HK-2 (cell line): ENCODE results near the gene ASB18.

ENCODE experiments used
- DNase-seq: peaks from one replicate; pipeline ENCODE4 v3.0.0-alpha.2; 2018; ENCODE audit not compliant: unreplicated experiment

ASB18 gene

DNA sequence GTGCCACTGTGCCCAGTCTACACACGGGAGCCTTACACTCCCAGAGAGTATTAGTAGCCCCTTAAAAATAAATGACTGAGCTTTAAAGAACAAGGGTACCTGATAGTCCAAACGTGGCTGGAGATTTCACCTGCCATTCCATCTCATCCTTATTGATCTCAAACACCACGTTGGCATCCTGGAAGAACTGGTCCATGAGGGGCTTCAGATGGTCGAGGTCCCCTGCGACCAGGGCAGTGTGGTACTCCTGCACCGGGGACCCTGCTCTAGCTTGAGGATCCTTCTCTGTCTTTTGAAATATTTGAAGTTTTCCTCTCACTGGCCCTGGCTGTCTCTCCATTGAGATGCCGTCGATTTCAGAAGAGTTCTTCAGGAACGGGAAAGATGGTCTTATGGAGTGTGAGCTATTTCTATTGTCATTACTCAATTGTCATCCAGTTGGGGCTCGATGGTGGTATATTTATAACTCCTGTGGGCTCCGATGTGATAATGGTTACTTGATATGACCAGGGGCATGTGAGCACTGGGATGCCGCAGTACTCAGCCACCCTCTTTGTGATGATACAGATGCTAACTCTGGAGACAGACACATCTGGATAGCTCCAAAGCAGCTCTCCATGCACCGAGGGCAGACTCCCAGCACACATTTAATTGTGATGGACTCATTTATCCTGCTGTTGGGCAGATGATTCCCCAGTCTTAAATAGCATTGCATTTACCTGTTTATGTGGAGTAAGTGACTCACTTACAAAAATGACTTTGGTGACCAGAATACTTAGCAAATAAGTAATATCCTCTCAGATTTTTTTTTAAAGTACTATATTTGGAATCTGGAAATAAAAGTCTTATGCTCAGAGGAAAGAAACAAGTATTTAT is 22.8 kb downstream of the ASB18 start:
- DNase-seq = no peak

DNA sequence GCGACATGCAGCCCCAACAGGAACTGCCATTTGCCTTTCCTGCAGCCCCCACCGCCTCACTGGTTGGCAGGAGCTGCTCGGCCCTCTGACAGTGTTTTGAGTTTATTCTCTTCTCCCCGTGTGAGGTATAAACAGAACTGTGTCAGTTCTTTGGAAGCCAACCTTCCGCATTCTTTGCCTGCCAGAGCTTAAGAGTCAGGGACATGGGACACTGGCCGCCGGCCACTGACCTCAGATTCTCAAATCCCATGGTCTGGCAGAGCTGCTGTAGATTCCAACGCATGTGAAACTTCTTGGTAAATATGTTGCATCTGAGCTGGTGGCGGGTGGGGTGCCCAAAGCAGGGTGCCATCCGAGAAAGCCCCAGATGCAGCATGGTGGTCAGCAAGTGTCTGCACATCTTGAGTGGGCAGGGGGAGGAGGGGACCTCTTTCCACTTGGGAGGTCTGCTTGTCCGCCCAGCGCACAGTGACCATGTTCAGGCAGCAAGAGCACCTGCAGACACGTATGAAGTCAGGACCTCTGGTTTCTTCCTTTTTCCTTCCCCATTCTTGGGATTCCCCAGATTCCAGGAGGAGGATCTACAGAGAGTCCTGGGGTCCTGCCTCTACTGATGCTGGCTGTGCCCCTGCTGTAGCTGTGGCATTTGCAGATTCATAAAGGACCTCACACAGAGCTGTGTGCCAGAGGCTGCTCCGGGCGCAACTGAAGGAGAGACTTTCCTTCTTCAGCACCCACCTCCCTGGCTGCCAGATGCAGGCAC is 23.8 kb downstream of the ASB18 start:
- DNase-seq = no peak

DNA sequence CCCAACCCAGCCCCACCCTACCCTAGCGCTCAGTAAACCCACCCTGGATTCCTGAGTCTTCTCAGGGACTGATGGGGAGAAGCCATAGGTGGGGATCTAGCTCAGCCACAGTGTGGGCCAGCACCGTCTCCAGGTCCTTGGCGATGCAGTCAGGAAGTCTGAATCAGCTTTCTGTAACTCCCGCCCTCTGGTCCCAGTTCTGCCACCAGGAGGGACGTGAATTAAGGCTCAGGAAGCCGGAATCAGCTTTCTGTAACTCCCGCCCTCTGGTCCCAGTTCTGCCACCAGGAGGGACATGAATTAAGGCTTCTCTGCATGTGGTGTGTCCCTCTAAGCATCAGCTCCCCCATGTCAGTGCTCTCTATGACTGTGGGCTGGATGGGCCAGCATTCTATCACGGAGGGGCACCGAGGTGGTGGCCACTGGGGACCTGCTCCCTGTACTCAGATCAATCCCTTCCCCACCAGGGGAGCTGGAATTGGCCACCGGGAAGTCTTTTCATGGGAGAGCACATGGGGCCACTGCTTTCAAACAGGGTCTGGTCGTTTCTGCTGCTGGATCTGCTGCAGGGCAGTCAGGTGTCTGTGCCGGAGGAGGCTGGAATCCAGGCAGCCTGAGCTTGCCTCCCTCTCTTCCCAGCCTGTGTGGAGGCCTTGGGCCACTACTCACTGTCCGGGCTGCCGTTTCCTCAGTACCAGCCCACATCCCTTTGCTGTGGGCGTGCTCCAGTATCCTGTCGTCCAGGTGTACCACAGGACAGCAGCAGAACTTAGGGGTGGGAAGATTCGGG is 24.7 kb downstream of the ASB18 start:
- DNase-seq = no peak

DNA sequence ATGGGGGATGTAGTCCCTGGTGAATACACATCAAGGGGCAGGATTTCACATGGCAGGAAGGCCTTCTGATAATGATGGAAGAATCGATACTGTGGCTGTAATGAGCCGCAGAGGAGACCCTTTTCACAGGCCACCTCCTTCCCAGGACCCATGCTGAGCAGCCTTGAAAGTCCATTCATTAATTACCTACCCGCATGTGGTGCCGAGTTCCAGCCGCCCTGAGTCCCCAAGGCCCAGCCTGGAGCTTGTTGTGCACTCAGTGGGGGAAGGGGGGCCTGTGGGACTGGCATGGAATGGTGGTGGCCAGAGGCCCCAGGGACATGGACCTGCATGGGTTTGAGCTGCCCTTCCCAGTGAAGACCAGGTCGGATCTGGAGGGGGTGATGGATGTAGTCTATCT is 25.5 kb downstream of the ASB18 start:
- DNase-seq = no peak

DNA sequence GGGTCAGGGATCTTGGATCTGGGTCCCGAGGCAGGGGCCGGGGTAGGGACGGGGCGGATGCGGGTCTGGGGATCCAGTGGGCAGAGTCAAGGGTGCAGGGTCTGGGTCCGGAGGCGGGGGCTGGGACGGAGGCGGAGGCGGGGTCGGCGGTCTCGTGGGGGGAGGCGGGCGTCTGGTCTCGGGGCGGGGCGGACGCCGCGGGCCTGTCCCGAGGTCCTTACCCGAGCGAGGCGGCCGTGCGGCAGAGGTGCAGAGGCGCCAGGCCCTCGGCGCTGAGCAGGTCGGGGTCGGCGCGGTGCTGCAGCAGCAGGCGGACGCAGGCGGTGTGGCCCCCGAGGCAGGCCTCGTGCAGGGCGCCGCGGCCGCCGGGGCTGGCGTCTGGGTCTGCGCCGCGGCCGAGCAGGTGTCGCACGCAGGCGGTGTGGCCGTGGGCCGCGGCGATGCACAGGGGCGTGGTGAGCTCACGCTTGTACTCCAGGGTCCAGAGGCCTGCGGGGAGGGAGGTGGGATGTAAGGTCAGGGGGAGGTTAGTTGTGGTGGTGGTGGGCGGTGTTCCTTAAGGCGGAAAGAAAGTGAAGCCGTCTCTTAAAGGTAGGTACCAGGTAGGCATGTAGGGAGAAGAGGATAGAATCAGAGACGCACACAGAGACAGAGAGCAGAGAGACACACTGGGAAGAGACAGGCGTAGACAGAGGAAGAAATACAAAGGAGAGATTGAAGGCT is 26.6 kb downstream of the ASB18 start:
- no peak for DNase-seq

- no peak for DNase-seq
Measured at GRCh38 chr2:236236559-236237452, 27.4 kb downstream of the ASB18 start.

GRCh38 chr2:236229186-236229585 is 35.0 kb downstream of the ASB18 start:
- DNase-seq = no peak

- DNase-seq = no peak
Measured at GRCh38 chr2:236223675-236224074, 40.5 kb downstream of the ASB18 start.

DNA sequence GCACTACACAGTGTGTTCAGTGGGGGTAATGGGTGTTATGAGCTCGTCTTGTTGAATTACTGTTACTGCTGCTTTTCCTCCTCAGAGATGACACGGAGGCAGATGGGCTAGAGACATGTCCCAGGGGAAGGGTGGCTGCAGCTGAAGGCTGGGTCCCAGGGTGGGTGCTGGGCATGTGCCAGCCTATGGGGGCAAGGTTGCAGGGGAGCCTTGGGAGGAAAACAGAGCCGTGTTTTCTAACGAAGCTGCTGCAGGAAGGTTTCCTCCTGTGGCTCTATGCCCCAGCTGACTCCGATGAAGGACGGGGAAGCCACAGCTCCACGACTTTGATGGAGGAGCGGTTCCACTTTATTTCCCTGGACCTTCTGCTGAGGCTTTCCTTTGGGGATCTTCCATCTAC is 42.4 kb downstream of the ASB18 start:
- no peak for DNase-seq

- DNase-seq = no peak
Measured at GRCh38 chr2:236219411-236219810, 44.8 kb downstream of the ASB18 start.

DNA sequence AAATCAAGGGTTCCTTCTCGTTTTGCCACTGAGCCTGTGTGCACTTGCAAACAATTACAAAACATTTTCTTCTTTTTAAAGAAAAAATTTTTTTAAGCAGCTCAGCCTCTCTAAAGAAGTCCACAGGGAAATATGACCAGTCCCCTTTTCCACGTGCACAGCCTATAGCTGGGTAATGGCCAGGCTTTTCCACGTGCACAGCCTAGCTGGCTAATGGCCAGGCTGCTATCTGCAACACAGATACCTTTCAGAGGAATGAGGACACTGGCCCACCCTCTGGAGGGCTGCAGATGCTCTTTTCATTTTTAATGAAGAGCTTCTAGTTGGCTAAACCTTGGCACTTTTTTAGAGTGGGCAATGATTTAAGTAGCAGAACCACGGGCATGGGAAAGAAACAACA is 46.3 kb downstream of the ASB18 start:
- no peak for DNase-seq

GRCh38 chr2:236216711-236217110 is 47.5 kb downstream of the ASB18 start:
- DNase-seq = no peak

DNA sequence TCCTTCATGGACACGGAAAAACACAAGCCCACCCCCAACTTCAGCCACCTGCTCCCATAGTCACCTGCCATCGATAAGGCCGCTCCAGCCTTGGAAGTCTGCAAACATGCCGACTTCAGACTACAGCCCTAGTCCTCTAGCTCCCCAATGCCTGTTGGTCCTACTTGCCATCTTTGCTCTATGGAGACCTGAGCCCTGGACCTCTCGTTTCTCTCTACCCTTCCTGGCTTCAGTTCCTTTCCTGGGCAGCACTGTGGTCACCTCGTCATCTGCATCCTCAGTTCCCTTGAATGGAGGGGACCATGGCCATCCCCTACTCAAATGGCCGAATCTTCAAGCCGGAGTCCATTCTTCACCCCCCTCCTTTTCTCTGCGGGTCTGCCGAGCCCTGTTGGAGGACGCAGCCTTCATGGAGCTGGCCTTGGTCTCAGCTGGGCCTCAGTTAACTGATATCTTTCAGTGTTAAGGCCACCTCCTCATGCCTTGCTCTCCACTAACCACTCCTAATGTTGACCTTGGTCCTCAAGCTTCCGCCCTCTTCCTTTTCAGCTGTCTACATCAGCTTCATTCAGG is 48.4 kb downstream of the ASB18 start:
- DNase-seq = no peak

DNA sequence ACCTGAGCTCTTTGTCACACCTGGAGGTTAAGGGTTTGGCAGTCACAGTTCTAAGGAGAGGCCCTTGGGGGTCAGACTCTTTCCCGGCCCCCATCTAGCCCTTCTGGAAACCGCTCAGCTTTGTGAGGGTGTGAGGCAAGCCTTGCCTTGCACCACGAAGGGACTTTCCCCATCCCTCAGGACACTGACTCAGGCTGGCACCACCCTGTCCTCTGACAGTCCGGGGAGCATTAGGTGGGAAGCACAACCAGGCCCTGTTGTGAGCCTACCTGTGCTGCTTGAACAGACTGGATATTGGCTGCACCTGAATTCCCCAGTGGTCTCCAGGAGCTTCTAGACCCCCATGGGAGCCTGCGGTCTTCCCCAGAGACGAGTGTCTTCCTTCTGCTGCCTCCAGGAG is 49.0 kb downstream of the ASB18 start:
- peak; percentile 35 for DNase-seq

GRCh38 chr2:236214376-236214995 is 49.7 kb downstream of the ASB18 start:
- no peak for DNase-seq

DNA sequence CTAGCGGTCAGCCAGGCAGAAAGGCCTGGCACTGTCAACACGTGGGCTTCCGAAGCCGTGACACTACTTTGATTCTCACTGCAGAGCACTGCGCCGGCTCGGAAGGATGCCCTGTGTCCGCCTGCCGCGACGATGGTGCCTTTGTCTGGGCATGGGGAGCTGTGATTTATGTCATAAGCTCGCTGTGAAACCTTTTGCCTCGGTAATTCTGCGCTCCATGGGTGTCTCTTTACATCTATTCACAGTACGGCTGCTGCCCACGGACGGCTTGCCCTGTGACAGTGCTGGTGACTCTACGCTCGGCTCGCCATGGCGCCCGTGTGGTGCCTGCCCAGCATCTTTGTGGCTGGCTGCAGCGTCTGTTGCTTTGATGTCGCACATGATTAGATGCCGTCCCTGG is 52.9 kb downstream of the ASB18 start:
- DNase-seq = no peak

- no peak for DNase-seq
Measured at GRCh38 chr2:236210536-236210935, 53.7 kb downstream of the ASB18 start.

DNA sequence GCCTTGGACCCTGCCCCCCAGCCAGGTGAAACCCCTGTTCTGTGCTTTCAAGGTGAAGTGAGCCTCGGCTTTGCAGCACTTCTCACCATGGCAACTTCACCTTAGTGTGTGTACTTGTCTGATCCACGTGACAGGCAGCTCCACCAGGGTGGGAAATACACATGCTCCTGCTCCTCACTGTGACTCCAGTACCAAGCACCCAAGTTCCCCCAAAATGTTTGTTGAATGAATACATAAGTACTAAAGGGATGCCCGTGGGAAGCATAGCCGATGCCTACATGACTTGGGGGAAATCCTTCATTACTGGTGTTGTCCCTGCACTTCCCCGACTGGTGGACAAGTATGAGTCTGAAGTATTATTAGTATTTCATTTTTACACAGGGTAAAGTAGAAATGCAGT is 54.2 kb downstream of the ASB18 start:
- no peak for DNase-seq

DNA sequence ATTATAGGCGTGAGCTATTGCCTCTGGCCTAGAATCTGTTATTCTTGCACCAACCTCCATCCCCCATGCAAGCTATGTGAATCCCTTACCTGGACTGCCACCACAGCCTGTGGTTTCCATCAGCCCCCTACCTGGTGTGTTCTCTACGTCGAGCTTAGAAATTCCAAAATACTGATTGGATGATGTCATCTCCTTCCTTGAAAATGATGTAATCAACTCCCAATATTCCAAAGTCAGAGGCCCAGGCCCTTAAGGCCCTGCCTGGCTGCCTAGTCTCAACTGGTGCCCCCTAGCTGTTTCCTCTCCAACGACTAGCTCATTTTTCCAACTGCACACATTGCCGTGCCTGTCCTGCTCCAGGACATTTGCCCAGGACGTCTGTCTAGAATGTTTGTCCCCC is 54.7 kb downstream of the ASB18 start:
- DNase-seq = peak; percentile 14
